NCI-H748 (cell line): ENCODE data around the gene CYB5R3.
"Not testable (repeated sequence)": the region's sequence is repeated elsewhere in the genome, so short reads cannot be mapped to it uniquely, and the experiment has no call there.

Experiments
- DNase-seq: peaks from one replicate; lab custom pipeline; 2025; ENCODE audit not compliant: unreplicated experiment; lab: John Stamatoyannopoulos, UW

CYB5R3 gene

GRCh38 chr22:42575996-42576574 is 73.1 kb downstream of the CYB5R3 start:
- DNase-seq, result not testable (repeated sequence)

GRCh38 chr22:42574468-42574867 is 74.7 kb downstream of the CYB5R3 start:
- not testable (repeated sequence) for DNase-seq

- DNase-seq, result not testable (repeated sequence)
These were observed 75.1 kb downstream of the CYB5R3 start for GRCh38 chr22:42574046-42574445.

GRCh38 chr22:42571068-42571467 is 78.1 kb downstream of the CYB5R3 start:
- DNase-seq, result not testable (repeated sequence)

- not testable (repeated sequence) for DNase-seq
These were observed 78.6 kb downstream of the CYB5R3 start for GRCh38 chr22:42570580-42570979.

GRCh38 chr22:42567950-42568349 is 81.2 kb downstream of the CYB5R3 start:
- not testable (repeated sequence) for DNase-seq
